ENCODE results near the gene PHF21B.

Gene PHF21B

GRCh38 chr22:44982445-44982844 lies 27.4 kb downstream of the PHF21B start:
- Histone ChIP-seq H3K4me3 (ENCODE audit: low read depth in 1 of 5, low read length in 5 of 5) (no peak overlapping the region), H3K27me3 (ENCODE audit: control insufficient read depth in 5 of 5, insufficient read depth in 4 of 5, low read length in 5 of 5) (peaks cover 4 to 38% (median 29%) of the 10 kb centered on the region in 5 donors), H3K9me3 (ENCODE audit: control insufficient read depth in 5 of 5, low read length in 5 of 5) (no peaks in the 10 kb centered on the region), H3K9ac (ENCODE audit: low read length in 5 of 5) (no peak overlapping the region), H3K4me1 (ENCODE audit: control insufficient read depth in 5 of 5, insufficient read depth in 5 of 5, low read length in 5 of 5) (no peaks in the 10 kb centered on the region), H3K27ac (ENCODE audit: low read depth, low read length) (no peak overlapping the region), H3K36me3 (ENCODE audit: control insufficient read depth in 5 of 5, insufficient read depth in 5 of 5, low read length in 5 of 5) (no peaks in the 10 kb centered on the region)

DNA sequence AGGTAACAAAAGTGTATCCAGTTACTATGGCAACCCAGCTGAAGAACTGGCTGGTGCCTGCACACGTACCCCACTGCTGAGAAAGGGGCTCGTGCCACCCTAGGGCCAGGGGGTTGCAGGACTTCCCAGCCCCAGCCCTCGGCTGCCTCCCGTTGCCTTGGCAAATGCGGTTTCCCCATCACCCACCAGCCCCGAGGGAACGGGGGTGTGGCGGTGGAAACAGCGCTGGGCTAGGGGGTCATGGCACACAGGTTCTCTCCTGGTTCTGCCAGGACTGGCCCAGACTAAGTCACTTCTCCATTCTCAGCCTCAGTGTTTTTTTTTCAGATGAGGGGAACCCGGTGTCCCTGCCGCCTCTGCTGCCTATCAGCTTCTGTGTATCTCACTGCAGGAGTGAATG lies 27.9 kb downstream of the PHF21B start:
- Histone ChIP-seq H3K9me3 (ENCODE audit: control insufficient read depth in 5 of 5, low read length in 5 of 5) (no peaks in the 10 kb centered on the region), H3K36me3 (ENCODE audit: control insufficient read depth in 5 of 5, insufficient read depth in 5 of 5, low read length in 5 of 5) (no peaks in the 10 kb centered on the region), H3K4me3 (ENCODE audit: low read depth in 1 of 5, low read length in 5 of 5) (no peak overlapping the region), H3K27me3 (ENCODE audit: control insufficient read depth in 5 of 5, insufficient read depth in 4 of 5, low read length in 5 of 5) (peaks cover 0 to 34% (median 29%) of the 10 kb centered on the region in 5 donors), H3K9ac (ENCODE audit: low read length in 5 of 5) (no peak overlapping the region), H3K4me1 (ENCODE audit: control insufficient read depth in 5 of 5, insufficient read depth in 5 of 5, low read length in 5 of 5) (no peaks in the 10 kb centered on the region), H3K27ac (ENCODE audit: low read depth, low read length) (no peak overlapping the region)

DNA sequence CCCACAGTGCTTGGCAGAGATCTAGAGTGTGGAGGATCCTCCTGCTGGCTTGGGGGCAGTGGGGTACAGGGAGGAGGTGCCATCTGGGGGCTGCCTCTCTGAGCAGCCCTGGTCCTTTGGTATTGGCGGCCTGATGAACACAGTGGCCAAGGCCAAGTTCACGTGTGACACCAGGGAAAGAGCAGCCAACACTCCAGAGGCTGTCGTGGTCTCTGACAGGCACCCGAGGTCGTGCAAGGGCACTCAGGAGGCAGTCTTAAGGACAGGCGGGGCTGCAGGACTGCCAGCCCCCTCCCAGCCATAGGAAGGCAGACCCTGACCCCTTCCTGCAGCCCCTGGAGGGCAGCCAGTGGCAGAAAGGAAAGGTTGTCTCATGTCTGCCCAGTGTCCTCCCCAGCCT lies 30.7 kb downstream of the PHF21B start:
- Histone ChIP-seq H3K9me3 (ENCODE audit: control insufficient read depth in 5 of 5, low read length in 5 of 5) (no peaks in the 10 kb centered on the region), H3K9ac (ENCODE audit: low read length in 5 of 5) (no peak overlapping the region), H3K27ac (ENCODE audit: low read depth, low read length) (no peak overlapping the region), H3K27me3 (ENCODE audit: control insufficient read depth in 5 of 5, insufficient read depth in 4 of 5, low read length in 5 of 5) (peaks cover 0 to 40% (median 29%) of the 10 kb centered on the region in 5 donors), H3K4me3 (ENCODE audit: low read depth in 1 of 5, low read length in 5 of 5) (no peak overlapping the region), H3K4me1 (ENCODE audit: control insufficient read depth in 5 of 5, insufficient read depth in 5 of 5, low read length in 5 of 5) (no peaks in the 10 kb centered on the region), H3K36me3 (ENCODE audit: control insufficient read depth in 5 of 5, insufficient read depth in 5 of 5, low read length in 5 of 5) (no peaks in the 10 kb centered on the region)

- Histone ChIP-seq H3K27ac (ENCODE audit: low read depth, low read length) (no peak overlapping the region), H3K4me1 (ENCODE audit: control insufficient read depth in 5 of 5, insufficient read depth in 5 of 5, low read length in 5 of 5) (no peaks in the 10 kb centered on the region), H3K36me3 (ENCODE audit: control insufficient read depth in 5 of 5, insufficient read depth in 5 of 5, low read length in 5 of 5) (no peaks in the 10 kb centered on the region), H3K27me3 (ENCODE audit: control insufficient read depth in 5 of 5, insufficient read depth in 4 of 5, low read length in 5 of 5) (peaks cover 0 to 42% (median 27%) of the 10 kb centered on the region in 5 donors), H3K4me3 (ENCODE audit: low read depth in 1 of 5, low read length in 5 of 5) (no peak overlapping the region), H3K9ac (ENCODE audit: low read length in 5 of 5) (no peak overlapping the region), H3K9me3 (ENCODE audit: control insufficient read depth in 5 of 5, low read length in 5 of 5) (no peaks in the 10 kb centered on the region)
Measured at GRCh38 chr22:44975427-44976262, 34.2 kb downstream of the PHF21B start.

GRCh38 chr22:44974454-44974853 lies 35.4 kb downstream of the PHF21B start:
- Histone ChIP-seq H3K27ac (ENCODE audit: low read depth, low read length) (no peak overlapping the region), H3K36me3 (ENCODE audit: control insufficient read depth in 5 of 5, insufficient read depth in 5 of 5, low read length in 5 of 5) (no peaks in the 10 kb centered on the region), H3K27me3 (ENCODE audit: control insufficient read depth in 5 of 5, insufficient read depth in 4 of 5, low read length in 5 of 5) (peaks cover 9 to 36% (median 20%) of the 10 kb centered on the region in 5 donors), H3K4me1 (ENCODE audit: control insufficient read depth in 5 of 5, insufficient read depth in 5 of 5, low read length in 5 of 5) (no peaks in the 10 kb centered on the region), H3K9ac (ENCODE audit: low read length in 5 of 5) (no peak overlapping the region), H3K9me3 (ENCODE audit: control insufficient read depth in 5 of 5, low read length in 5 of 5) (no peaks in the 10 kb centered on the region), H3K4me3 (ENCODE audit: low read depth in 1 of 5, low read length in 5 of 5) (no peak overlapping the region)

GRCh38 chr22:44973829-44974228 lies 36.0 kb downstream of the PHF21B start:
- no peaks in the 10 kb centered on the region for H3K4me1 ChIP-seq (ENCODE audit: control insufficient read depth in 5 of 5, insufficient read depth in 5 of 5, low read length in 5 of 5)
- H3K4me3 ChIP-seq (ENCODE audit: low read depth in 1 of 5, low read length in 5 of 5): no peak overlapping the region
- H3K36me3 ChIP-seq (ENCODE audit: control insufficient read depth in 5 of 5, insufficient read depth in 5 of 5, low read length in 5 of 5): no peaks in the 10 kb centered on the region
- no peak overlapping the region for H3K9ac ChIP-seq (ENCODE audit: low read length in 5 of 5)
- H3K27me3 ChIP-seq (ENCODE audit: control insufficient read depth in 5 of 5, insufficient read depth in 4 of 5, low read length in 5 of 5): peaks cover 9 to 30% (median 18%) of the 10 kb centered on the region in 5 donors
- H3K27ac ChIP-seq (ENCODE audit: low read depth, low read length): no peak overlapping the region
- H3K9me3 ChIP-seq (ENCODE audit: control insufficient read depth in 5 of 5, low read length in 5 of 5): no peaks in the 10 kb centered on the region

GRCh38 chr22:44972363-44973083 lies 37.3 kb downstream of the PHF21B start:
- Histone ChIP-seq H3K4me3 (ENCODE audit: low read depth in 1 of 5, low read length in 5 of 5) (no peak overlapping the region), H3K4me1 (ENCODE audit: control insufficient read depth in 5 of 5, insufficient read depth in 5 of 5, low read length in 5 of 5) (no peaks in the 10 kb centered on the region), H3K27me3 (ENCODE audit: control insufficient read depth in 5 of 5, insufficient read depth in 4 of 5, low read length in 5 of 5) (peaks cover 9 to 27% (median 15%) of the 10 kb centered on the region in 5 donors), H3K9ac (ENCODE audit: low read length in 5 of 5) (no peak overlapping the region), H3K36me3 (ENCODE audit: control insufficient read depth in 5 of 5, insufficient read depth in 5 of 5, low read length in 5 of 5) (no peaks in the 10 kb centered on the region), H3K9me3 (ENCODE audit: control insufficient read depth in 5 of 5, low read length in 5 of 5) (no peaks in the 10 kb centered on the region), H3K27ac (ENCODE audit: low read depth, low read length) (no peak overlapping the region)

DNA sequence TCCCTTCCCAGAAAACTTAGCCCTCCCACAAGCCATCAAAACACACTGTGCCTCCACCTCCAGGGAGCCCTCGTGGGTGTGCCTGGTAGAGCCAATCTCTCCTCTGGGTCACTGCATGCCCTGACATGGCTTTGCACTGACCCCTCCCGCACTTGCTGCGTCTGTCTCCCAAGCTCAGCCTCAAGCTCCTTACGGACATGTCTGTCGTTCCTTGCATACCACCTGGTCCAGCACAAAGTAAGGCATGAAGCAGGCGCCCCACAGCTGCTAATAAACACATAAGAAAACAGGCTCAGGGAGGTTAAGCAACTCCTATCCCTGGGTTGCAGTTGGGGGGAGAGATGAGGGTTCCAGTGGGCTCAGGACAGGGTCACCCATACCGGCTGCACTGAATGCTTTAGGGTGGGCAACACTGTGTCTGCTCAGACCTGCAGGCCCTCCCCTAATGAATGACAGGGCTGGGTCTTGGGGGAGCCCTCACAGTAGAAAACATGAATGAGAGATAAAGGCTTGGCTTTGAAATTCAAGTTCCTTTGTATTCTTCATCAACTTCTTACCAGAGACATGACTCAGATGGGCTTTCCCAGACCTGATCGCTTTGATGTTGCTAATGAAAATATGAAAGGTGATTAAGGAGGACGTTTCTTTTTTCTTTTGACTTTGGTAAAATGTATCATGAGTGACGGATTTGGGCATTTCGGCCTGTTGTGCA lies 38.0 kb downstream of the PHF21B start:
- H3K9ac ChIP-seq (ENCODE audit: low read length in 5 of 5): no peak overlapping the region
- no peak overlapping the region for H3K27ac ChIP-seq (ENCODE audit: low read depth, low read length)
- H3K4me1 ChIP-seq (ENCODE audit: control insufficient read depth in 5 of 5, insufficient read depth in 5 of 5, low read length in 5 of 5): no peaks in the 10 kb centered on the region
- peaks cover 9 to 27% (median 15%) of the 10 kb centered on the region in 5 donors for H3K27me3 ChIP-seq (ENCODE audit: control insufficient read depth in 5 of 5, insufficient read depth in 4 of 5, low read length in 5 of 5)
- no peaks in the 10 kb centered on the region for H3K36me3 ChIP-seq (ENCODE audit: control insufficient read depth in 5 of 5, insufficient read depth in 5 of 5, low read length in 5 of 5)
- H3K9me3 ChIP-seq (ENCODE audit: control insufficient read depth in 5 of 5, low read length in 5 of 5): no peaks in the 10 kb centered on the region
- no peak overlapping the region for H3K4me3 ChIP-seq (ENCODE audit: low read depth in 1 of 5, low read length in 5 of 5)

- no peak overlapping the region for H3K9ac ChIP-seq (ENCODE audit: low read length in 5 of 5)
- no peaks in the 10 kb centered on the region for H3K4me1 ChIP-seq (ENCODE audit: control insufficient read depth in 5 of 5, insufficient read depth in 5 of 5, low read length in 5 of 5)
- no peak overlapping the region for H3K27ac ChIP-seq (ENCODE audit: low read depth, low read length)
- H3K4me3 ChIP-seq (ENCODE audit: low read depth in 1 of 5, low read length in 5 of 5): no peak overlapping the region
- peaks cover 12 to 38% (median 24%) of the 10 kb centered on the region in 5 donors for H3K27me3 ChIP-seq (ENCODE audit: control insufficient read depth in 5 of 5, insufficient read depth in 4 of 5, low read length in 5 of 5)
- no peaks in the 10 kb centered on the region for H3K36me3 ChIP-seq (ENCODE audit: control insufficient read depth in 5 of 5, insufficient read depth in 5 of 5, low read length in 5 of 5)
- H3K9me3 ChIP-seq (ENCODE audit: control insufficient read depth in 5 of 5, low read length in 5 of 5): no peaks in the 10 kb centered on the region
Measured at GRCh38 chr22:44970291-44970690, 39.5 kb downstream of the PHF21B start.

- H3K9me3 ChIP-seq (ENCODE audit: control insufficient read depth in 5 of 5, low read length in 5 of 5): no peaks in the 10 kb centered on the region
- H3K4me3 ChIP-seq (ENCODE audit: low read depth in 1 of 5, low read length in 5 of 5): no peak overlapping the region
- H3K27ac ChIP-seq (ENCODE audit: low read depth, low read length): no peak overlapping the region
- H3K36me3 ChIP-seq (ENCODE audit: control insufficient read depth in 5 of 5, insufficient read depth in 5 of 5, low read length in 5 of 5): no peaks in the 10 kb centered on the region
- H3K9ac ChIP-seq (ENCODE audit: low read length in 5 of 5): no peak overlapping the region
- H3K27me3 ChIP-seq (ENCODE audit: control insufficient read depth in 5 of 5, insufficient read depth in 4 of 5, low read length in 5 of 5): peaks cover 12 to 39% (median 27%) of the 10 kb centered on the region in 5 donors
- H3K4me1 ChIP-seq (ENCODE audit: control insufficient read depth in 5 of 5, insufficient read depth in 5 of 5, low read length in 5 of 5): no peaks in the 10 kb centered on the region
Measured at GRCh38 chr22:44969817-44970216, 40.0 kb downstream of the PHF21B start.

All from subcutaneous abdominal adipose tissue (tissue), 5 donors.